Stimulated activated naive CD8-positive, alpha-beta T cell treated with anti-CD3 and anti-CD28 coated beads, Interleukin-15, amount 100 ng/mL, for 72 hours (primary cell): ENCODE data around the gene CCL19.

ENCODE experiments used
- ATAC-seq: fragments of 150-1000 bp; cut with Tn5 transposase; 2 replicates; pipeline ENCODE4 v1.10.0; 2021; ENCODE audit warnings: mild to moderate bottlenecking, moderate library complexity
- DNase-seq, 2 donors: peaks; one replicate each; pipeline ENCODE4 v3.0.0; 2021 to 2022
- H3K27ac Mint-ChIP-seq, 2 donors: one replicate each; pipeline ENCODE4 v1.8.0; 2022; ENCODE audit warnings: mild to moderate bottlenecking in 2 of 2, mixed read lengths in 2 of 2, moderate library complexity in 2 of 2
- H3K27me3 Mint-ChIP-seq: one replicate; pipeline ENCODE4 v1.8.0; 2022; ENCODE audit warnings: mixed read lengths
- H3K4me1 Mint-ChIP-seq: one replicate; pipeline ENCODE4 v1.8.0; 2022; ENCODE audit warnings: mild to moderate bottlenecking, mixed read lengths
- H3K4me3 Mint-ChIP-seq, 2 donors: one replicate each; pipeline ENCODE4 v1.8.0; 2022; ENCODE audit warnings: mild to moderate bottlenecking in 2 of 2, mixed read lengths in 2 of 2, moderate library complexity in 1 of 2
- H3K9me3 Mint-ChIP-seq, 2 donors: one replicate each; pipeline ENCODE4 v1.8.0; 2022; ENCODE audit warnings: mixed read lengths in 2 of 2

The CCL19 gene

DNA sequence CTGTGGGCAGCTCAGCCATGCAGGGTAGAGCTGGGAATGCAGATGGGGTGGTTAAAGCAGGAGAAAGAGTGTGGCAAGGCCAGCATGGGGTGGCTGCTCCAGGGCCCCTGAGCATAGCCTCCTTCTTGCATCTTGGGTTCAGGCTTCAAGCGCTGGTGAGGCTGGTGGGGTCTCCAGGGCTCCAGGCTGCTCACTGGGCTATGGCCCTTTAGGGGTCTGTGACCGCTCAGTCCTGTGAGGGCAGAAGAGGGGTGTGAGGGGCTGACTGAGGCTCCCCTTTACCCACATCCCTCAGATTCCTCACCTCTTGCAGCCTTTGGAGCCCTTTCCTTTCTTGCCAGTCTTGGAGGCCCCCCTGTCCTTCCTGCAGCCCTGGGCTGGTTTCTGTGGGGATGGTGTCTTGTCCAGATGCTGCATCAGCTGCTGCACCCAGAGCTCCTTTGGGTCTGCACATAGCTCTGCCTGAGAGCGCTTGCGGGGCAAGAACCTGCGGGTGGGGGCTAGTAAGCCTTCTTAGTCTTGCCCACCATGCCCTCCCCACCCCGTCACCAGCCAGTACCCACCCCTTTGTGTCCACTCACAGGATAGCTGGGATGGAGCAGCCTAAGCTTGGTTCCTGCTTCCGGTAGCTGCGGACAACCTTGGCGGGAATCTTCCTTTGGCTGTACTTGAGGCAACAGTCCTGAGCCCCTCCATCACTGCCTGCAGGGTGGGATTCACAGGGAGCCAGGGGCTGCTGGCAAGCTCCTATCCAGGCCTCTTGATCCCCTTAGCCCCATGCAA lies 18.3 kb upstream of the CCL19 start:
- ATAC-seq, result no peak
- no peak for DNase-seq
- Mint-ChIP-seq H3K9me3 (no peaks in the 10 kb centered on the region), H3K27me3 (peaks cover 10% of the 10 kb centered on the region), H3K4me1 (no peaks in the 10 kb centered on the region), H3K27ac (no peak overlapping the region), H3K4me3 (no peak overlapping the region)

DNA sequence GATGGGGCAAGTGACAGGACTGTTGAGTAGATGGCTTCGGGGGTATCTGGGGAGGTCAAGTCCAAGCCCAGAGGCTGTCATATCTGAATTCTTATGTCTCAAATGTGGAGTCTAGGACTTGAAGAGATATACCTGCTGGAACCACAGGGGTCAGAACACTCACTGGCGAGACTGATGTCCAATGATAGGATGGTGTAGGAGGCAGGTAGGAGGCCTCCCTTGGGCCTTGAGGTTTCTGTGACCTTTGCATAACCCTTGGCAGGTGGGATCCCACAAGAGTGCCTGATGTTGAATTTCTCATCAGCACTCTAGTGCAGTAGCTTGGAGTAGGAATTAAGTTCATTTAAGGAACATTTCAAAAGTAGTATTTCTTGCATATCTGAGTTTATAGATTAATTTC lies 16.1 kb upstream of the CCL19 start:
- H3K27ac Mint-ChIP-seq, result no peak overlapping the region
- no peak for DNase-seq
- no peaks in the 10 kb centered on the region for H3K9me3 Mint-ChIP-seq
- H3K4me3 Mint-ChIP-seq, result no peak overlapping the region
- no peak for ATAC-seq
- no peaks in the 10 kb centered on the region for H3K27me3 Mint-ChIP-seq
- peaks cover 2% of the 10 kb centered on the region for H3K4me1 Mint-ChIP-seq

DNA sequence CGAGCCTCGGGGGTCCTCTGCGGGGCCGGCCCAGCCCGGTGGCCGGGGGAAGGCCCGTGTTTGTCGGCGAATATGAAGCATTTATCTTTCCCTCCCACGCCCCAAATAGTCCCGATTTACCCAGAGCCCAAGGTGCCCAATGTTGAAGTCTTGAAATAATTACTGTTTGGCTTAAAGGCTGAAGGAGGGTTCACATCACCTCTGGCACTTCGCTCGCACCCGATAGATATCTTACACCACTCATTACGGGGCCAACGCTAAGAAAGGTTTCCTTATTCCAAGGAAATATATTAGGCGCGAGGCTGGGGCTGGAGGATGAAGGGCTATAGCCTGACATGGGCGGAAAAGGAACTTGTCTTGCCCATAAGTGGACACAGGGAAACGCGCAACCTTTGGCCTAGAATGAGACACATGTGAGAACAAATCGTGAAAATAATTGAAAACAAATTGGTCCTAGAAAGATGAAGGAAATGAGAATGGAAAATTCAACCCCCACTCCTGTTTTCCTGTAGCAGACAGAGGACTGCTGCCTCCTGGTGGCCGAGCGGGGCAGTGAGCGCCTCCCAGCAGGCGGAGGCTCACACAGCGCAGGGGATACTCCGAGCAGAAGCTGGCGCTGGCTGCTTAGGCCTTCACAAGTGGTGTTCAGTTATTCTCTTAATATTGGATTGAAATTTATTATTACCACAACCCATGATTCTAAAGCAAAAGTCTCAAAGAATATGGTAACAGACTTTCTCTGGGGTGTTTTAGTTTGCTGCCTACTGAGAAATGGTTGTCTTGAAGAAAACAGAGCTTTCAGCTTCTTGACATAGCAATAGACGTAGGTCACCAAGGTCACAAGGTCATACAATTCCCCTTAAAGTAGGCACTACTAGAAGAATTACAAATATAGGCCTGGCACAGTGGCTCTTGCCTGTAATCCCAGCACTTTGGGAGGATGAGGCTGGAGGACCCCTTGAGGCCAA lies 11.0 kb upstream of the CCL19 start:
- Mint-ChIP-seq H3K4me3 (peak overlapping the region; percentile 68 to 84), H3K27ac (peak overlapping the region in 1 of 2 donors; percentile 75)

DNA sequence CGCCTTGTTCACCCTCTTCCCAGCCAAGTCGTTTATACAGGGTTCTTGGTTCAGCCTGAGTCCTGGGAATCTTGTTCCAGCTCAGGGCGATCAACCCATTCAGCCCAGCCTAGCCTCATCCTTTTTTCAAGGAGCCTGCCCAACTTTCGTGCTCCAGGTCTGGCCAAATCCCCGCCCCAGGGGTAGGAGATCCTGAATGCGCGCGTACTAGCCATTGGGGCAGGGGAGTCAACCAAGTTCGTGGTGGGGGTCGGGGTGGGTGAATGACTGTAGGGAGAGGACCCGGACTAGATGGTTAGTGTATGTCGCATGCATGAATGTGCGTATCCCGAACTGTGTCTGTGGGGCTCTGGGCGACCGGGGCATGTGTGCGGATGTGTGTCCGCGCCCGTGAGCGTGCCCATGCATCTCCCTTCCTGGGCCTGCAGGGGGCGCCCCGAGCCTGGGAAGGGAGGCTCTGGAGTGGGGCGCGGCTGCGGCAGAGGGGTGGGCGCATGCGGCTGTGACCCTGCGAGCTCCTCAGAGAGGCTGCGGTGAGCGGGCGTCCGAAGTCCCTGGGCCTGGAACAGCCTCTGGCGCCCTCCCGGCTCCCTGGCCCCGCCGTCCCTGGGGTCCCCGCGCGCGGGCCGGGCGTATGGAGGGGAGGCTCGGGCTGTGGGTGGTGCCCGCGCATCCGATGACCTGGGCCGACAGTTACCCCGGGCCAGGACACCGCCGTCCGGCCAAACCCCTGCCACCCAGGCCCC lies 10.1 kb upstream of the CCL19 start:
- peak; percentile 90 for ATAC-seq
- Mint-ChIP-seq H3K4me1 (peaks cover 6% of the 10 kb centered on the region), H3K27ac (no peak overlapping the region), H3K4me3 (peak overlapping the region; percentile 68 to 84), H3K9me3 (no peaks in the 10 kb centered on the region), H3K27me3 (peaks cover 13% of the 10 kb centered on the region)
- peak; percentile 82 to 83 for DNase-seq

More for the DNA sequence above, 11.0 kb upstream of the CCL19 start:
- no peaks in the 10 kb centered on the region for H3K9me3 Mint-ChIP-seq
- H3K4me1 Mint-ChIP-seq, result peaks cover 6% of the 10 kb centered on the region
- ATAC-seq, result peak; percentile 81
- peak; percentile 75 to 77 for DNase-seq
- peaks cover 13% of the 10 kb centered on the region for H3K27me3 Mint-ChIP-seq

DNA sequence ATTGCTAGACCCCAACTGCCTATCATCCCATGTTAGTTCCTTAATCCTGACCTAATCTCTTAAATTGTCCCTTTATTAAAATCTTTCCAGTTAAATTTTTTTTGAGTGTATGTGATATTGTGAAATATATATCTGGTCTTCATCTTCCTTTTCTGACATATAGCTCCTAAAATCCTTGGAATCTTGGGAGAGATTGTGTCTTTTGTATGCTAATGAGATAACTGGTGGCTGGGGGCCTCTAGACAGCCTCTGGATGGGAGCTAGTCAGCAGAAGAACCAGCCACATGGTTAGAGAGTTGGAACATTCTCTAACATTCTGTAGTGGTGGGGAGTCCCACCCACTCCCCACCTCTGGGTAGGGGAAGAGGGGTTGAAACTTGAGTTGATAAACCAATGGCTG lies 3.7 kb upstream of the CCL19 start:
- Mint-ChIP-seq H3K4me3 (no peak overlapping the region), H3K27ac (no peak overlapping the region), H3K27me3 (peaks cover 1% of the 10 kb centered on the region), H3K4me1 (no peaks in the 10 kb centered on the region), H3K9me3 (no peaks in the 10 kb centered on the region)
- ATAC-seq (no peak), DNase-seq (no peak)

DNA sequence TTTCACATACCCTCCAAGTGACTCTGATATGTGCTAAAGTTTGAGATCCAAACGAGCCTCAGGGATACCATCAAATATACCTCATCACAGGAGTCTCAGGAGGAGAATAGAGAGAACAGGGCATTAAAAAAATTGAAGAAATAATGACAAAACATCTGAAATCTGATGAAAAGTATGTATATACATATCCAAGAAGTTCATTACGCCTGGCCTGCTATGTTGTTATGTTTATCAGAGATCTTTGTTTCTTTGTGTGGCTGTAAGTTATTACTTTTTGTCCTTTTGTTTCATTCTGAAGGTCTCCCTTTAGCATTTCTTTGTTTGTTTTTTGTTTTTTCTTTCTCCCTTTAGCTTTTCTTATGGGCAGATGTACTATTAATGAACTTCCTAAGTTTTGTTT lies 2.5 kb upstream of the CCL19 start:
- no peak for ATAC-seq
- H3K27ac Mint-ChIP-seq, result no peak overlapping the region
- H3K27me3 Mint-ChIP-seq, result no peaks in the 10 kb centered on the region

DNA sequence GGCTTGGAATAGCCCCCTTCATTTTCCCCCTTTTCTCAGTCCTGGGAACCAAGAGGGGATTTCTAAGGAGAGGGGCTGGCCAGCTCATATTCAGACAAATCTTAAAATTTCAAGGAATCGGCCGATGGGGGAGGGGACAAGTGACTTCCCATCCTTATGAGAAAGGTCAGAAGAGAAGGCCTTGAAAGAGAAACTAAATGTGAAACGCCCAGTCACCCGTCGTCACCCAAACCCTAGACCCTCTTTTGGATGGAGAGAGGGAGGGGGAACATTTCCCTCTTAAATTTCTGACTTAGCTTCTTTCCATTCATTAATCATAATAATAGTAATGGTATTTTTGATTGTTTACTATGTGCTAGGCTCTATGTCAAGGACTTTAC lies 850 bp upstream of the CCL19 start:
- Mint-ChIP-seq H3K27ac (no peak overlapping the region), H3K4me1 (no peaks in the 10 kb centered on the region), H3K9me3 (no peaks in the 10 kb centered on the region), H3K27me3 (no peaks in the 10 kb centered on the region), H3K4me3 (no peak overlapping the region)
- DNase-seq (no peak), ATAC-seq (no peak)

More for the DNA sequence above, 2.5 kb upstream of the CCL19 start:
- no peak overlapping the region for H3K4me3 Mint-ChIP-seq
- H3K9me3 Mint-ChIP-seq, result no peaks in the 10 kb centered on the region
- DNase-seq, result no peak
- H3K4me1 Mint-ChIP-seq, result no peaks in the 10 kb centered on the region

DNA sequence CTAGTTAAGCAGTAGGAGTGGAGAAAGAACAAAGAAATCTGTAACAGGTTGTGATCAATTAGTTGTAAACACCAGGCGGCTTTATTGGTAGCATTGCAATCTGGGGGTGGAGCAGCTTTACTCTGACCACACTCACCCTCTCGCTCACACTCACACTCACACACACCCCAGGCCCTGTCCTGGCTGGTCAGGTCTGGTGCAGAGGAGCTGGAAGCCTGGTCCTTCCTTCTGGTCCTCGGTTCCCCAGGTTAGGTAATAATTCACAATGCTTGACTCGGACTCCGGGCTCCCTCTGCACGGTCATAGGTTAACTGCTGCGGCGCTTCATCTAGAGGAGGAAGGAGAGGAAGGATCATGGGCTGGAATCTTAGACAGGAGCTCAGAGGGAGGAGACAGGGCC lies 1.6 kb downstream of the CCL19 start:
- Mint-ChIP-seq H3K4me3 (no peak overlapping the region), H3K27ac (no peak overlapping the region), H3K9me3 (no peaks in the 10 kb centered on the region), H3K4me1 (peaks cover 3% of the 10 kb centered on the region), H3K27me3 (no peaks in the 10 kb centered on the region)
- ATAC-seq (no peak), DNase-seq (no peak)

DNA sequence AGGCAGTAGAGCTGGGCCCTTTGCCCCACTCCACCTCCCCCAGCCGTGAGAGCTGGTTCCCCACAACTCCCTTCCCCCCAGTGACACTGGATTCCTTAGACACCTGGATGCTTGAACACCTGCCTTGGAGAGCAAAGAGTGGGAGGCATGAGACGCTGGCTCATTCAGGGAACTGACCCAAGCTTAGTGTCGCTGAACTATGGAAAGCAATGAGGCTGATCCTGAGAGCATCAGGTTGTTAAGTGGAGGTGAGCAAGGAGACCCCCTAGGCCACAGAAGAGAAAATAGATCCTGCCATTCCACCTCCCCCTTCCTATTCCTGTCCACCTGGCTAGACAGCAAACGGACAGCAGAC lies 2.0 kb downstream of the CCL19 start:
- peaks cover 7% of the 10 kb centered on the region for H3K4me1 Mint-ChIP-seq
- H3K4me3 Mint-ChIP-seq, result no peak overlapping the region
- DNase-seq, result no peak

DNA sequence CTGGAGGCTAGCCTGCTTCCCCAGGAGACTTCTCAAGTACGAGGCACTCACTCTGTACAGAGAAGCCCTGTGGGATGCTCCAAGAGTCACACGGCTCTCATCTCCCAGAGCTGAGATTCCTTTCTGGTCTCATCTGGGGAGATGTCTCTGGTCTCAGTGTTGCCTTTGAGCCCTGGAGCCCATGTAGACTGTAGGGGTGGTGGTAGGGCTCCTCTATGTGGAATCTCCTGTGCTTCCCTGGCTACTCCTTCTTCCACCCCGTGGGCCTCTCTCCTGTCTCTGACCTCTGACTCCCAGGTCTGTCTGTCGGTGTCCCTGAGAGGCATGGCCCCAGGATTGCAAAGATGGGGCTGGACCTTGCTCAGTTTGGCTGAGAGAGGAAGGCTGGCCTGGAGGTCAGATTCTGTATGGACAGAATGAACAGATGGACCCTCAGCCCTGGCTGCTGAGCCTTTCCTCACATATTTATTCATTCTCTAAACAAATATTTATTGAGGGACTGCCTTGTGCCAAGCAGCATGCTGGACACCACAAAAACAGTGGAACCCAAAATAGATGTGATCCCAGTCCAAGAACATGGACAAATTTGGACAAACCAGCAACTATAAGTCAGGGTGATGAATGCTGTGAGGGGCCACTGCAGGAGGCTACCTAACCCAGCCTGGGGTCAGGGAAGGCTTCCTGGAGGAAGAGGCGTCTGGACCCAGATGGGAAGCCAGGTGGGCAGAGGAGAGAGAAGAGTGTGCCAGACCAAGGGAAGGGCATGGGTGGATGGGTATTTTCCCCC lies 2.6 kb downstream of the CCL19 start:
- Mint-ChIP-seq H3K9me3 (no peaks in the 10 kb centered on the region), H3K27ac (no peak overlapping the region), H3K4me3 (no peak overlapping the region), H3K4me1 (peaks cover 11% of the 10 kb centered on the region), H3K27me3 (no peaks in the 10 kb centered on the region)
- no peak for DNase-seq
- no peak for ATAC-seq

More for the DNA sequence above, 2.0 kb downstream of the CCL19 start:
- ATAC-seq, result no peak
- Mint-ChIP-seq H3K27me3 (no peaks in the 10 kb centered on the region), H3K27ac (no peak overlapping the region), H3K9me3 (no peaks in the 10 kb centered on the region)

DNA sequence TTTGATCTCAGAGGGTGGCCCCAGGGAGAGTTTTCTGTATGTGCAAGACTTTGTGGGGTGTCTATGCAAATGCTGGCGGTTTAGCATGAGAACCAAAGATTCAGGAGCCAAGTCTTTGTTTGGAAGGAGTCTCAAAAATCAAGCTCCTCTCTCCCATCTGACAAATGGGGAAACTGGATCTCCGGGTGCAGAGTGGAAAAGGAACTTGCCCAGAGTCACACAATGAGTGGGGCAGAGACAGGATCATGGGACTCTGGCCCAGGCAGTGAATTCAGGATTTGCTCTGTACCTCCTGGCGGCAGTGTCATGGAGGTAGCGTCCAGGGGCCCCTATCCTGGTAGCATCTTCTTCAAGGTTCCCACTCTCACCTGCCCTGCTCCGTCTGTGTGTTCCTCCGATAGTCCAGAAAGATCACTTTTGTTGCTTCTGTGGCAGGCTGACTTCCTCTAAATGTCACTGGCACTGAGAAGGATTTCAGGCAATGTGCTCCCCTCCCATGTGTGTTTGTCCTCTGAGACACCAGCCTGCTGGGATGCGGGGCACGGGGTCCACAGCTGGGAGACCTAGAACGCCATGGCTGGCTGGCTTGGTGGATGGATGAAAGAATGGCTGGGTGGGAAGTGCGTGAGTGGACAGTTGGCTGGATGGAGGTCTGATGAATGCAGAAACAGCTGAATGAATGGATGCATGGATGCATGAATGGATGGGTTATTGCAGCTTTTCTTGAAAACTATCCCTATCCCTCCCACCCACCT lies 3.6 kb downstream of the CCL19 start:
- DNase-seq (no peak), ATAC-seq (no peak)
- H3K9me3 Mint-ChIP-seq, result no peaks in the 10 kb centered on the region
- H3K27me3 Mint-ChIP-seq, result no peaks in the 10 kb centered on the region
- peaks cover 11% of the 10 kb centered on the region for H3K4me1 Mint-ChIP-seq
- no peak overlapping the region for H3K4me3 Mint-ChIP-seq
- no peak overlapping the region for H3K27ac Mint-ChIP-seq

DNA sequence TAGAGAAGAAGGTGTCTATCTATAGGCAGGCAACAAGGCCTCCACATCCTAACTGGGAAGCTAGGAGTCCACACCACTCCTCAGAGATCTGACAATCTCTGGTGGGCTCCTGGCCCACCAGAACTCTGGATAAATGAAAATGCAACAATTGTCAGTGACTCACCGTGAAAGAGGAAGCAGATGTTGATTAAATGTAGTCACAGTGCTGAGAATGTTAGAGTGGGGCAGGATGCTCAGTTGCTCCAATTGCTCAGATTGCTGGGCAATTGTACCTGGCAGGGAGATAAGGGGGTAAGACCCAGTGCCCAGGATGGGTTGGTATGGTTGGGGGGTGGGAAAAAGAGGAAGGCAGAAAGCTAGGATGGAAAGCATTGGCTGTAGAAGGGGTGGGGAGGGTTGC lies 4.3 kb downstream of the CCL19 start:
- DNase-seq, result no peak
- Mint-ChIP-seq H3K4me1 (peaks cover 11% of the 10 kb centered on the region), H3K27me3 (no peaks in the 10 kb centered on the region), H3K27ac (no peak overlapping the region), H3K9me3 (no peaks in the 10 kb centered on the region), H3K4me3 (no peak overlapping the region)
- ATAC-seq, result no peak

DNA sequence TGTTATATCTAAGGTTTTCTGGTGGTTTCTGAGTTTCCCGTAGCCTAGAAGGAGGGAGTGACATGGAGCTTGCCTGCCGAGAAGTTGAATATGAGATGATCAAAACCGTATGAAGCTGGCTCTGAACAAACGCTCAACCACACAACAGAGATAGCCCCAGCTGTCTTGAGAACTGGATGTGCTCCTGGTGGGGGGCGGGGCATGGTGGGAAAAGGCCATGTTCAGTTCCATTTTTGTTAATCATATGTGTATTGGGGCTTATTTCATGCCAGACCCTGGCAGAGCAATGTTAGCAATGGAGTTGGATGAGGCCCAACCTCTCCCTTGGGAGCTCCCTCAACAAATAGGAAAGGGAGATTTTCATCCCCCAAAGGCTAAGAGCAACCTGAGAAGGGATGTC lies 4.8 kb downstream of the CCL19 start:
- no peak overlapping the region for H3K4me3 Mint-ChIP-seq
- no peaks in the 10 kb centered on the region for H3K27me3 Mint-ChIP-seq
- H3K9me3 Mint-ChIP-seq, result no peaks in the 10 kb centered on the region
- ATAC-seq (no peak), DNase-seq (no peak)
- H3K4me1 Mint-ChIP-seq, result peaks cover 11% of the 10 kb centered on the region
- H3K27ac Mint-ChIP-seq, result no peak overlapping the region

DNA sequence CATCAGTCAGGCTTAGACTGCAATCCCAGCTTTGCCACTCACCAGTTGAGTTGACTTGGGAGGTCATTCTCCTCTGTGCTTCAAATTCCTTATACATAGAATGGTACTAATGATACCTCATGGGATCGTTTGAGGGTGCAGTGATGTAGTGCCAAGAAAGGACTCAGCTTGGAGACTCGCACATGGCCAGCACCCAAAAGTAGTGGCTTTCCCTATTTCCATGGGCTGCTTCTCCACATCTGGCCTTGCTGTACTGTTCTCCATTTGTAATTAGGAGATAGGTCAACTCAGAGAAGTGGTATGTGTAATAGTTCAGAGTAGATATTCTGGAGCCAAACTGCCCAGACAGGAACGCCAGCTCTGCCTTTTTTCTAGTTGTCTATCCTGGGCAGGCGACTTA lies 5.5 kb downstream of the CCL19 start:
- Mint-ChIP-seq H3K9me3 (no peaks in the 10 kb centered on the region), H3K27ac (no peak overlapping the region), H3K4me1 (peaks cover 11% of the 10 kb centered on the region), H3K27me3 (no peaks in the 10 kb centered on the region), H3K4me3 (no peak overlapping the region)
- ATAC-seq (no peak), DNase-seq (no peak)
